Activated CD4-positive, alpha-beta T cell treated with anti-CD3 and anti-CD28 coated beads for 24 hours (primary cell): ENCODE measurements around the gene PRAMEF33.
"Not testable (repeated sequence)": the region's sequence is repeated elsewhere in the genome, so short reads cannot be mapped to it uniquely, and the experiment has no call there.

Experiments used
- DNase-seq, 2 donors: peaks; one replicate each; pipeline ENCODE4 v3.0.0-alpha.2; 2020; ENCODE audit warnings: low read depth in 2 of 2

Gene PRAMEF33, protein sequence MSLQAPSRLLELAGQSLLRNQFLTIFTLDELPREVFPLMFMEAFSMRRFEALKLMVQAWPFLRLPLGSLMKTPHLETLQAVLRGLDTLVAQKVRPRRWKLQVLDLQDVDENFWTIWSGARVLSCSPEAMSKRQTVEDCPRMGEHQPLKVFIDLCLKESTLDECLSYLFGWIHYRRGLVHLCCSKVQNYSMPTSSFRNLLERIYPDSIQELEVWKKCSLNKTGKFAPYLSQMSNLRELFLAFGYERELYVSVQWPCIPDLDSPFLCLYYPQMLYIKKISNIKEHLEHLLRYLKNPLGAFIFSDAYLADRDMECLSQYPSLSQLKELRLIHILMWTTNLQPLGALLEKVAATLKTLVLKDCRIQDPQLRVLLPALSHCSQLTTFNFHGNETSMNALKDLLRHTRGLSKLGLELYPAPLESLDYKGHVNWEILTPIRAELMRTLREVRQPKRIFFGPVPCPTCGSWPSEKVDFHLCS

DNA sequence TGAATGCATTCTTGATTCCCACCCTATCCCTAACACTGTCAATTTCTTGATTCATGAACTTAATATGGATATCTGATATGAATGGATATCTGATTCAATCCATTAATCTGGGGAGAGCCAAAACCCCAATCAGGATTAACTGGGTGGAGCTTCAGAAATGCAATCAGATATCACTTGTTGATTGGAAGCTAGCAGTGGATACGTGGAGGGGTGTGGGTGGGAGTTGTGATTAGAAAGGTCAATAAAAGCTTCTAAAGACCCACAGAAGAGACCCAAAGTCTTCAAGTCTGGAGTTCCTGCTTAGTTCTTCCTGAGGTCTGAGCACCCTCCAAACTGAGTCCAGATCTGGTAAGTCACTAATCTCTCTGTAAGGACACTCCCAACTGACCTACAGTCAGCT lies at the start of gene PRAMEF33:
TSS of gene PRAMEF33 (plus strand) at position 301 of the 400 bp plus-strand sequence. CDS start 2,416 bp downstream, outside the sequence.
- DNase-seq, result not testable (repeated sequence)

DNA sequence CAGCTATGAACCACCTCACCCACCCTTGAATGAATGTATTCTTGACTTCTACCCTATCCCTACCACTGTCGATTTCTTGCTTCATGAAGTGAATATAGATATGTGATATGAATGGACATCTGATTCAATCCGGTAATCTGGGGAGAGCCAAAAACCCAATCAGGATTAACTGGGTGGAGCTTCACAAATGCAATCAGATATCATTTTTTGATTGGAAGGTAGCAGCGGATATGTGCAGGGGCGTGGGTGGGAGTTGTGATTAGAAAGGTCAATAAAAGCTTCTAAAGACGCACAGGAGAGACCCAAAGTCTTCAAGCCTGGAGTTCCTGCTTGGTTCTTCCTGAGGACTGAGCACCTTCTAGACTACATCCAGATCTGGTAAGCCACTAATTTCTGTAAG lies 49.4 kb upstream of the PRAMEF33 start, which contains the start of gene PRAMEF5:
TSS of gene PRAMEF5 (plus strand) at position 301 of the 400 bp plus-strand sequence. CDS start 5,071 bp downstream, outside the sequence.
- not testable (repeated sequence) for DNase-seq

DNA sequence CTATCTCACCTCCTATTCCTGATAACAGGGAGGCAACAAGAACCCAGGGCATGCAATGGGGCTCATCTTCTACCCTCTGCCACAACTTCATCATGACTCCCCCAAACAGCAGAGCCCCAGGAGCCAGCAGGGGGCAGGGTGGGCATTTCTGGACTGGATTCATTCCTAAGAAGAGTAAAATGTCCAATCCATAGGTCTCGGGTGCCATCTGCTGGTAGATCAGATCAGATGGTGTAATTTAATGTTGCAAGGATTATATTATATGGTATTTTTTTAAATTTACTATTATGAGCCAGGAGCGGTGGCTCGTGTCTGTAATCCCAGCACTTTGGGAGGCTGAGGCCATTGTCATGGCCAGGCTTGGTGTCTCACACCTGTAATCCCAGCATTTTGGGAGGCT lies 38.2 kb upstream of the PRAMEF33 start:
- not testable (repeated sequence) for DNase-seq

DNA sequence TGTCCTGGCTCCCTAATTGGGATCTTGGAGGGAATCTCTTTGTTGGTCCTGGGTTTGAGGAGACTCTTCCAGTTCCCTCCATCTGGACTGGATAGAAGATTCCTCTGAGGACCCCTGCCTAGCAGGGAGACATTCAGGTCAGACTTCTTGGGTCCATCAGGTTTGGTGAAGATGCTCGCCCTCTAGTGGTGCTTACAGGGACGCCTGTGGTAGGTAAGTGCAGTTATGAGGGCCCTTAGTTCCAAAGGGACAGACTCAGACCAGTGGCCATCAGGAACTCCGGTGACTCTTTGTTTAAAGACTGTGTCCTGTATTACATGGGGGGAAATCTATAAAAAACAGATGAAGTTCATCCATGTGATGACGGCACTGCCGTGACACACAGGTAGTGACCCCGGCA lies 26.3 kb upstream of the PRAMEF33 start:
- DNase-seq, result not testable (repeated sequence)

DNA sequence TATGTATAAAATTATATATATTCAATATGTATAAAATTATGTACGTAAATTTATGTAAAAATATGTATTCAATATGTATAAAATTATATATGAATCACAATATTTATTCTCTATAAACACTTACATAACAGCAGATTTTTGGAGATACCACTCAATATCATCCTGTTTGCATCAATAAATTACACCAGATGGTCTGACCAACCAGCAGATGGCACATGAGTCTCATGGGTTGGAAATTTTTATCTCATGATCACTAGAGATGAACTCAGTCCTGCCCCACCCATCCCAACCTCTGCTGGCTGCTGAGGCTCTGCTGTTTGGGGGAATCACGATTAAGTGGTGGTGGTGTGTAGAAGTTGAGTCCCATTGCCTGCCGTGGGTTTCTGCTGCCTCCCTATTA lies 23.7 kb upstream of the PRAMEF33 start:
- not testable (repeated sequence) for DNase-seq

DNA sequence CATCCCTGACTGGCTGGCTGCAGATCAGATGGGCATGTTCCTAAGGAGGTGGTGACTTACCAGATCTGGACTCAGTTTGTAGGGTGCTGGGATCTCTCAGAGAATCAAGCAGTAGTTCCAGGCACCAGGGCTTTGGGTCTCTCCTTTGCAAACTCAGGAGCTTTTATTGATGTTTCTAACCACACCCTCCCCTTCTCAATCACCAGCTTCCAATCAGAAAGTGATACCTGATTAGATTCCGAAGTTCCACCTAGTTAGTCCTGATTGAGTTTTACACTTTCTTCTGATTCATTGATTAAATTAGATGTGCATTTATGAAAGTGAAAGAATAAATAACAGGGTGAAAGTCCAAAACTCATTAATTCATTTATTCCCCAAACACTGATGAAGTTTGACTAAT lies 18.3 kb upstream of the PRAMEF33 start, which contains the start of gene PRAMEF8:
TSS of gene PRAMEF8 (minus strand) at position 101 of the 400 bp plus-strand sequence. CDS start 1,046 bp downstream, outside the sequence.
- not testable (repeated sequence) for DNase-seq

DNA sequence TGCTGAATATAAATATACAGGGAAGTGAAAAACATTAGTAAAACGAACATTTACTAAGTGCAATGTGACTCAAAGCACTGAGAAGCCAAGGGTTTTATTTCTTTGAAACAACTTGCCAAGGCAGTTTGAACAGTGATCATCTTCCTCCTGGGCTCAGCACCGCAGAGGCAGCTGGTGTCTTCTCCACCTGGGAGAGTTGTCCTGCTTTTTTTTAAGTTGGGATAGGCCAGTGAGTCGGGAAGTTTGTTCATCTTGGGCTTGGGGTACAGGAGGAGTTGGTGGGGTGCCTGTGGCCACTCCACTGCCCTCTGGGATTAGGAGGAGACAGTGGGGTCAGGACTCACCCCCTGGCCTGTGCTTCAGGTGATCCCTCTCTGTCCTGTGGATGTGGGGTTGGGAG lies 14.3 kb upstream of the PRAMEF33 start:
- DNase-seq, result not testable (repeated sequence)

DNA sequence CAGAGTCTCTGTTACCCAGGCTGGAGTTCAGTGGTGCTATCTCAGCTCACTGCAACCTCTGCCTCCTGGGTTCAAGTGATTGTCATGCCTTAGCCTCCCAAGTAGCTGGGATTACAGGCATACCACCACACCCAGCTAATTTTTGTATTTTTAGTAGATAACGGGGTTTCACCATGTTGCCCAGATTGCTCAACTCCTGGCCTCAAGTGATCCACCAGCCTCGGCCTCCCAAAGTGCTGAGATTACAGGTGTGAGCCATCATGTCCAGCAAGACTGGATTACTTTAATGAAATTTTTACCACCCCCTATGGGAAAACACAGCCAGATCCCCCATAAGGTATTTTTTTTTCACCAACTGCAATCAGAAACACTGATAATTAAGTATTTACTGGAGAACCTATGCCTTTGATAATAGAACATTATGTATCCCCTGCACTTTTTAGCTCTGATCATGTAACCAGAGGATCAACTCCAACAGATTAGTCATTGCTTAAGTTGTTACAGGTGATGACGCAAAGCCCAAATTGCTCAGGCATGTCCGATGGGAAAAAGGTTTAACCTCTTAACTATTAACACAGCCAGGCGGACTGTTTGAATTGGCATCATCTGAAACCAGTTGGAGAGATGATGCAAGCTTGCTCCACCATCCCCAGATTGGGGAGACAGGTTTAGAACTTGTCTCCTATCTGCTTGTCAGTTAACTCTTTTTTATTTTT lies 6.0 kb upstream of the PRAMEF33 start:
- DNase-seq, result not testable (repeated sequence)

DNA sequence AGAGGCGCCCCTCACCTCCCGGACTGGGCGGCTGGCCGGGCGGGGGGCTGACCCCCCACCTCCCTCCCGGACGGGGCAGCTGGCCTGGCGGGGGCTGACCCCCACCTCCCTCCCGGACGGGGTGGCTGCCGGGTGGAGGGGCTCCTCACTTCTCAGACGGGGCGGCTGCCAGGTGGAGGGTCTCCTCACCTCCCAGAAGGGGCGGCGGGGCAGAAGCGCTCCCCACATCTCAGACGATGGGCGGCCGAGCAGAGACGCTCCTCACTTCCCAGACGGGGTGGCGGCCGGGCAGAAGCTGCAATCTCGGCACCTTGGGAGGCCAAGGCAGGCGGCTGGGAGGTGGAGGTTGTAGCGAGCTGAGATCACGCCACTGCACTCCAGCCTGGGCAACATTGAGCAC lies 4.6 kb upstream of the PRAMEF33 start:
- DNase-seq, result not testable (repeated sequence)

DNA sequence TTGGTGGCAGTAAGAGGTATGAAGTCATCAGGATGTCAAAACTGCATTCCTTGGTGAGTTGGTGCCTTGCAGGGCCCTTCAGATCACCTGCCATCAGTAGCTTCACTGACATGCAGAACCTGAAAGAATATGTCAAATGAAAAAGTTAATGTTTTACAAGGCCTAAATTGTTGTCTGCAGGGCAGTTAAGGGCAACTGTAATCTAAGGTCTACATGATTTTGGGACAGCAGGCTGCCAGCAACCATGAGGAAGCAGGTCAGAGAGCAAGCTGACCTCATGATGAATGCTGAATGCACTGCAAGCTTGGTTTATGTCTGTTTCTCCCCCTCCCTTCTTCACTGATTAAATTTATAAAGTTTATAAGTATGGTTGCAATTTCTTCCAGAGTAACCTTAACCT lies 1.1 kb upstream of the PRAMEF33 start:
- not testable (repeated sequence) for DNase-seq

DNA sequence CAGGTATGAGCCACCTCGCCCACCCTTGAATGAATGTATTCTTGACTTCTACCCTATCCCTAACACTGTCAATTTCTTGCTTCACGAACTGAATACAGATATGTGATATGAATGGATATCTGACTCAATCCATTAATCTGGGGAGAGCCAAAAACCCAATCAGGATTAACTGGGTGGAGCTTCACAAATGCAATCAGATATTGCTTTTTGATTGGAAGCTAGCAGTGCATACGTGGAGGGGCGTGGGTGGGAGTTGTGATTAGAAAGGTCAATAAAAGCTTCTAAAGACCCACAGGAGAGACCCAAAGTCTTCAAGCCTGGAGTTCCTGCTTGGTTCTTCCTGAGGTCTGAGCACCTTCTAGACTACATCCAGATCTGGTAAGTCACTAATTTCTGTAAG lies 11.9 kb downstream of the PRAMEF33 start, which contains the start of gene PRAMEF15:
TSS of gene PRAMEF15 (plus strand) at position 301 of the 400 bp plus-strand sequence. CDS start 2,827 bp downstream, outside the sequence.
- not testable (repeated sequence) for DNase-seq

DNA sequence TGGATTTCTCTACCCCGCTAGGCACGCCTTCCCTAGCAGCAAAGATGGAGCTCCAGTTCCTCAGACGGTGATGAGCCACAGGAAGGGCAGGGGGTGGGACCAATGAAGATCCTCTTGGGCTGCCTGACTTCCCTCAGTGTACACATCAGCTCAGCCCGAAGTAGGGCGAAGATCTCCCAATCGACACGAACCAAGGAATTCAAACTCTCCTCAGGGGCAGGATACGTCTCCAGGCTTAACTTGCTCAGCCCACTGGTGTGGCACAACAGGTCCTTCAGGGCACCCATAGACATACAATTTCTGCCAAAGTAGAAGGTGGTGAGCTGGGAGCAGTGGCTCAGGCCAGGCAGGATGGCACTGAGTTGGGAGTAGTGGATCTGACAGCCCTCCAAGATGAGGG lies 39.2 kb downstream of the PRAMEF33 start:
- not testable (repeated sequence) for DNase-seq

DNA sequence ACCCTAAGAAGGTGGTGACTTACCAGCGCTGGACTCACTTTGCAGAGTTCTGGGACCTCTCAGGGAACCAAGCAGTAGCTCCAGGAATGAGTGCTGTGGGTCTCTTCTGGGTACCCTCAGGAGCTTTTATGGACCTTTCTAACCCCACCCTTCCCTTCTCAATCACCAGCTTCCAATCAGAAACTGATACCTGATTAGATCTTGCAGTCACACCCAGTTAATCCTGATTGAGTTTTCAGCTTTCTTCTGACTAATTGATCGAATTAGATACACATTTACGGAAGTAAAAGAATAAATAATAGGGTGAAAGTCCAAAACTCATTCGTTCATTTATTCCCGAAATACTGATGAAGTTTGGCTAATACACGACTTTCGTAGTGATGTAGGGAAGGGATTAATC lies 43.7 kb downstream of the PRAMEF33 start, which contains the start of gene PRAMEF14:
TSS of gene PRAMEF14 (minus strand) at position 101 of the 400 bp plus-strand sequence. CDS start 1,820 bp downstream, outside the sequence.
- not testable (repeated sequence) for DNase-seq

DNA sequence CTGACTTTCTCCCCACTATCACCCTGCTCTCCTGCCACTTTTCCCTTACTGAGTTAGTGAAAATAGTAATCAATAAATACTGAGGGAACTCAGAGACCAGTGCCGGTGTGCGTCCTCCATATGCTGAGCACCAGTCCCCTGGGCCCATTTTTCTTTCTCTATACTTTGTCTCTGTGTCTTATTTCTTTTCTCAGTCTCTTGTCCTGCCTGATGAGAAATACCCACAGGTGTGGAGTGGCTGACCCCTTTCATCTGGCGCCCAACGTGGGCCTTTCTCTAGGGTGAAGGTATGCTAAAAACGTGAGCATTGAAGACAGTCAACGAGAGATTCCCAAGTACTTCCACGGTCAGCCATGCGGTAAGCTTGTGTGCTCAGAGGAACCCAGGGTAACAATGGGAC lies 50.1 kb downstream of the PRAMEF33 start:
- not testable (repeated sequence) for DNase-seq

DNA sequence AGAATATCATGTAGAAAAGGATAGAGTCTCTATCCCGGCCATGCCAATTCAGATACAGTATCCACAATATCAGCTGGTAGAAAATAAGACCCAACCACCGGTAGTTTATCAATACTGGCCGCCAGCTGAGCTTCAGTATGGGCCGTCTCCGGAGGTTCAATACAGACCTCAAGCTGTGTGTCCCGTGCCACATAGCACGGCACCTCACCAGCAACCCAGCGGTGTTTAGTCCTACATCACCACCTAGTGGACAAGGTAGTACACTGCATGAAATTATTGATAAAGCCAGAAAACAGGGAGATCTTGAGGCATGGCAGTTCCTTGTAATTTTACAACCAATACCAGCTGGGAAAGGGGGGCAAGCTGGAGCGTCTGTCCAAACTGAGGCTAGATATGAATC lies 51.1 kb downstream of the PRAMEF33 start:
- not testable (repeated sequence) for DNase-seq

DNA sequence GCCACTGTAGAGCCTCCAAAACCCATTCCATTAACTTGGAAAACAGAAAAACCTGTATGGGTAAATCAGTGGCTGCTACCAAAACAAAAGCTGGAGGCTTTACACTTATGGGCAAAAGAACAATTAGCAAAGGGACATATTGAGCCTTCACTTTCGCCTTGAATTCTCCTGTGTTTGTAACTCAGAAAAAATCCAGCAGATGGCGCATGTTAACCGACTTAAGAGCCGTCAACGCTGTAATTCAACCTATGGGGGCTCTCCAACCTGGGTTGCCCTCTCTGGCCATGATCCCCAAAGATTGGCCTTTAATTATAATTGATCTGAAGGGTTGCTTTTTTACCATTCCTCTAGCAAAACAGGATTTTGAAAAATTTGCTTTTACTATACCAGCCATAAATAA lies 53.4 kb downstream of the PRAMEF33 start:
- DNase-seq, result peak; percentile 8 to 25
